Activated naive CD8-positive, alpha-beta T cell treated with anti-CD3 and anti-CD28 coated beads, Interleukin-2, amount 10 ng/mL, durations not matched to agents 7 days and 5 days (primary cell): ENCODE data around the gene TBR1. TPM values are rescaled to one million over a fixed set of nuclear protein-coding genes. Genes with fewer than 3 reads are reported as not detected.

ENCODE experiments used
- ATAC-seq: fragments of 150-1000 bp; cut with Tn5 transposase; one replicate; pipeline ENCODE4 v1.10.0; 2021; ENCODE audit warnings: low read depth, moderate library complexity
- POLR2A ChIA-PET: fragments of 350-600 bp; sonication (Branson Sonifier 250); formaldehyde crosslinking; loops from one replicate; lab custom pipeline; 2021; ENCODE audit warnings: antibody characterized with exemption; lab: Charles Lee
- DNase-seq: peaks from one replicate; pipeline ENCODE4 v3.0.0; 2021
- H3K27ac Mint-ChIP-seq: one replicate; pipeline ENCODE4 v1.8.0; 2022; ENCODE audit warnings: mild to moderate bottlenecking, mixed read lengths
- H3K27me3 Mint-ChIP-seq: one replicate; pipeline ENCODE4 v1.8.0; 2022; ENCODE audit warnings: mild to moderate bottlenecking, moderate library complexity, mixed read lengths
- H3K36me3 Mint-ChIP-seq: one replicate; pipeline ENCODE4 v1.8.0; 2021; ENCODE audit warnings: mild to moderate bottlenecking, mixed read lengths
- H3K4me1 Mint-ChIP-seq: one replicate; pipeline ENCODE4 v1.8.0; 2021; ENCODE audit warnings: mixed read lengths
- H3K4me3 Mint-ChIP-seq: one replicate; pipeline ENCODE4 v1.8.0; 2022; ENCODE audit warnings: mild to moderate bottlenecking, moderate library complexity, mixed read lengths
- H3K9me3 Mint-ChIP-seq: one replicate; pipeline ENCODE4 v1.8.0; 2021; ENCODE audit warnings: mixed read lengths
- total RNA-seq, 2 experiments: library from RNA; stranded (reverse); gene quantifications; one replicate each; pipeline ENCODE4 v1.2.3, GENCODE V29; 2021

The TBR1 gene
- total RNA-seq: not detected

DNA sequence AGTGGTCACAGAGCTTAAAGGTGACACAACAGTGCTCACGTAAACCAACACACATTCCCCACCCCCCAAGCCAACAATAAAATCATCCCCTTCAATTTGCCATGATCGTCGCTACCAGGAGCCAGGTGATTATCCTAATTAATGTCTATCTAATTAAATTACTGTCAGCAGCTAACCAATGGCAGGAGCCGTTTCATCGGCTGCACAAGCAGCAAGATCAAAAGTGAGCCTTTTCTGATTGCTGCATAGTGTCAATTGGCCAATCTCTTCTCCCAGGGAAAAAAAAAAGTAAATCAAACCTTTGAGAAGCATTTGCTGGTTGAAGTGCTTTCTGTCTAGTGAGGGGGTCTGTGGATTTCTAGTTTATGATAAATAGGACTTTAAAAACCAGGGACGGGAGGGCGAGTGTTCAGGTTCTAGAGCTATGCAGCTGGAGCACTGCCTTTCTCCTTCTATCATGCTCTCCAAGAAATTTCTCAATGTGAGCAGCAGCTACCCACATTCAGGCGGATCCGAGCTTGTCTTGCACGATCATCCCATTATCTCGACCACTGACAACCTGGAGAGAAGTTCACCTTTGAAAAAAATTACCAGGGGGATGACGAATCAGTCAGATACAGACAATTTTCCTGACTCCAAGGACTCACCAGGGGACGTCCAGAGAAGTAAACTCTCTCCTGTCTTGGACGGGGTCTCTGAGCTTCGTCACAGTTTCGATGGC is at the start of gene TBR1:
TBR1 (plus strand) TSS at position 311 of the 721 bp plus-strand sequence; CDS start at position 425, 114 bp downstream.
- Mint-ChIP-seq H3K36me3 (peaks cover 15% of the 10 kb centered on the region), H3K27me3 (peaks cover 69% of the 10 kb centered on the region), H3K4me3 (peak within 1 kb of the TSS; percentile 64), H3K9me3 (no peaks in the 10 kb centered on the region), H3K27ac (no peak within 1 kb of the TSS), H3K4me1 (peaks cover 53% of the 10 kb centered on the region)
- ATAC-seq: no peak
- DNase-seq: no peak
- POLR2A ChIA-PET: interaction anchor here (0.8 kb wide), 1 partner anchor 29 kb away, joined by 3 read pairs; no protein-coding TSS in a partner anchor

DNA sequence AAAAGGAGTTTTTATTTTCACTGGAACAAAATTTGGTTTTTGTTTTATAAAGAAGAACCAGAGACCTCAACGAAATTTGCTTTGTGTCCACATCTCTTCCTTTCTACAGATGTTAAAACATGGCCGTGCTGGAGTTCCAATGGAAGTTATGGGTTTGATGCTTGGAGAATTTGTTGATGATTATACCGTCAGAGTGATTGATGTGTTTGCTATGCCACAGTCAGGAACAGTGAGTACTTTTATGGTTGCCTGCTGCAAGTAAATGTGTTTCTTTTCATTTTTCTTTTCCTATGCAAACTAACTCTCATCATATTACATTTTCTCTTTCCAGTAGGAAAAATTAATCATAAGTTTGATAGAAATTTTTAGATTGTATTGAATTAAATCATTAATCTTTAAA is 48.4 kb upstream of the TBR1 start:
- H3K27ac Mint-ChIP-seq: no peak overlapping the region
- ATAC-seq: no peak
- no peak for DNase-seq
- H3K9me3 Mint-ChIP-seq: peaks cover 7% of the 10 kb centered on the region
- no peak overlapping the region for H3K4me3 Mint-ChIP-seq
- peaks cover 39% of the 10 kb centered on the region for H3K36me3 Mint-ChIP-seq
- POLR2A ChIA-PET: no interaction called here
- peaks cover 3% of the 10 kb centered on the region for H3K4me1 Mint-ChIP-seq
- no peaks in the 10 kb centered on the region for H3K27me3 Mint-ChIP-seq

DNA sequence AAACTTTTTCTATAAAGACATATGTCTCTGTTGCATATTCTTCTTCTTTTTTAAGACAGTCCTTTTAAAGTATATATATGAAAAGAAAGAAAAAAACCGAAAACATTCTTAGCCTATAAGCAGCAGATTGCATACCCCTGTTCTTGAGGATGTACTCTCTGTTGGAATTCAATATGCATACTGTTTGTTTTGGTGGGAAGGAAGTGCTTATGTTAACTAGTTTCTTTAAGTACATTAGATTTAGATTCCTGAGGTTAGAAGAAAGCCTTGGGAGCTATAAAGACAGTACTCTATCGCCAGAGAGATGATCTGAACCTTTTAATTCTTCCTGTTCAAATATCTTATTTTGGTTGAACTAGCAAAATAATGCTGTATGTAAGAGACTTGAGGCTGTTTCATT is 46.8 kb upstream of the TBR1 start:
- DNase-seq: no peak
- Mint-ChIP-seq H3K4me3 (no peak overlapping the region), H3K4me1 (peaks cover 3% of the 10 kb centered on the region), H3K36me3 (peaks cover 27% of the 10 kb centered on the region), H3K27ac (no peak overlapping the region), H3K9me3 (no peaks in the 10 kb centered on the region), H3K27me3 (no peaks in the 10 kb centered on the region)
- ATAC-seq: no peak
- POLR2A ChIA-PET: no interaction called here

DNA sequence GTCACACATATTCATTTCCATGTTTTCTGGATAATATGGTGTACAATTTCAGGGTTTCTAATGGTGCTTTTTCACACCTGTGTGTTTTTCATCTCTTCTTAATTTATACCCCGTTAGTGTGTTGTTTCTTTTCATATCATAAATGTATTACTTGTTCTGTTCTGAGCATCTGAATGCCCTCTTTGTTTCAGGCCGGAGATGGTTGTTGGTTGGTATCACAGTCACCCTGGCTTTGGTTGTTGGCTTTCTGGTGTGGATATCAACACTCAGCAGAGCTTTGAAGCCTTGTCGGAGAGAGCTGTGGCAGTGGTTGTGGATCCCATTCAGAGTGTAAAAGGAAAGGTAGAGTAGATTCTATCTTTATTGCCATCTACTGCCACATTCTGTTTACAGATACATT is 45.1 kb upstream of the TBR1 start:
- POLR2A ChIA-PET: no interaction called here
- H3K36me3 Mint-ChIP-seq: peaks cover 28% of the 10 kb centered on the region
- H3K27me3 Mint-ChIP-seq: no peaks in the 10 kb centered on the region
- no peak overlapping the region for H3K27ac Mint-ChIP-seq
- DNase-seq (no peak), ATAC-seq (no peak)
- H3K4me3 Mint-ChIP-seq: no peak overlapping the region
- peaks cover 3% of the 10 kb centered on the region for H3K4me1 Mint-ChIP-seq
- H3K9me3 Mint-ChIP-seq: no peaks in the 10 kb centered on the region

DNA sequence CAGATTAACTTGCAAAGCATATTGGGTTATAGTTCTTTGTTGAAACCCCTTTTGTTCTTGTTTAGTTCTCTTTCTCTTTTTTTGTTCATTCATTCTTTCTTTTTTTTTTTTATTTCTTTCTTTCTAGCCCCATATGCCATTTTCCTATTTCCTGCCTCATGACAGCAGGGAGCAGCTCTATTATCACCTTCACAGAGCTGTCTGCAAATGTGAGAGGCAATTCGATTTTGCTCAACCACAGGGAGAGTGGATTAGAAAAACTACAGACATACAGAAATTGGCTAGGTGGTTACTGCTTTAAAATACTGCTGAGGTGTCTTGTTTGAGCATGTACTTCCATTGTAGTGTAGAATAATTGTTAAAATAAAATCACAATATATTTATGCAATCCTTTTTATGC is 44.2 kb upstream of the TBR1 start:
- ATAC-seq: no peak
- no peak overlapping the region for H3K4me3 Mint-ChIP-seq
- peaks cover 28% of the 10 kb centered on the region for H3K36me3 Mint-ChIP-seq
- no peaks in the 10 kb centered on the region for H3K9me3 Mint-ChIP-seq
- no peaks in the 10 kb centered on the region for H3K27me3 Mint-ChIP-seq
- peaks cover 3% of the 10 kb centered on the region for H3K4me1 Mint-ChIP-seq
- POLR2A ChIA-PET: no interaction called here
- H3K27ac Mint-ChIP-seq: no peak overlapping the region
- DNase-seq: no peak

DNA sequence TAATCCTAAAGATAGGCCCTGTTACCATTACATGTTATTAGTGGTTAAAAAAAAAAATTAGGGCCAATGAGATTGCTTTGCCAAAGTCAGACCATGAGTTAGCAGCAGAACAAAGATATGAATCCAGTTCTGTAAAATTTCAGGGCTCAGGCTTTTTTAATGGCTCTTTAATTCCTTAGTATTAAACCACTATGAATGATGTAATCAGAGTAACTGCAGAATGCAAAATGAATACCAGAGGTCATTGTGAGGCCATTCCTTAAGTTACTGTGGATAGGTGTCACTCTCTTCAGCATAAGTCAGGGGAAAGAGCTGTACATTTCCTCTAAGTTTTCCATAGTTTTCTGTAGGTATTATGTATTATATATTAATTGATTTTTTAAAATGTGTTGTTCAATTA is 42.2 kb upstream of the TBR1 start:
- Mint-ChIP-seq H3K9me3 (no peaks in the 10 kb centered on the region), H3K27ac (no peak overlapping the region), H3K27me3 (no peaks in the 10 kb centered on the region), H3K4me1 (peaks cover 3% of the 10 kb centered on the region), H3K36me3 (peaks cover 22% of the 10 kb centered on the region), H3K4me3 (no peak overlapping the region)
- no peak for ATAC-seq
- DNase-seq: no peak
- POLR2A ChIA-PET: no interaction called here

DNA sequence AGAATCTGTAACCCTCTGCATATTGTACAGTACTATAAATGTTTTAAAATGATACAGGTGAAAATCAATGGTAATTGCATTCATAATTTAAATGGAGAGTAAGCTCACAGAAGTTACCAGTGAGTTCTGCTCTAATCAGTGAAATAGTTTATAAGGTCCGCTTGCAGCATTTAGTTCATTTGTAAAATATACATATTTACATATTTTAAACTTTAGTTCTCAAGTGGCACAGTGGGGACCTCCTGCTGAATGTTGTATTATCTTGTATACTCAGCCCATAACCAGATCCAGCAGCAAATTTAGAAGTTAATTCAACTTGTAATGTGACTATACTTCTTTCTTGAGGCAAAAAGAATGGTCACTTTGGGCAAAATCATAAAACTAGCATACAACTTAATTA is 41.7 kb upstream of the TBR1 start:
- Mint-ChIP-seq H3K4me1 (peaks cover 1% of the 10 kb centered on the region), H3K27ac (no peak overlapping the region), H3K9me3 (no peaks in the 10 kb centered on the region), H3K36me3 (peaks cover 20% of the 10 kb centered on the region), H3K4me3 (no peak overlapping the region), H3K27me3 (no peaks in the 10 kb centered on the region)
- no peak for ATAC-seq
- POLR2A ChIA-PET: no interaction called here
- DNase-seq: no peak

DNA sequence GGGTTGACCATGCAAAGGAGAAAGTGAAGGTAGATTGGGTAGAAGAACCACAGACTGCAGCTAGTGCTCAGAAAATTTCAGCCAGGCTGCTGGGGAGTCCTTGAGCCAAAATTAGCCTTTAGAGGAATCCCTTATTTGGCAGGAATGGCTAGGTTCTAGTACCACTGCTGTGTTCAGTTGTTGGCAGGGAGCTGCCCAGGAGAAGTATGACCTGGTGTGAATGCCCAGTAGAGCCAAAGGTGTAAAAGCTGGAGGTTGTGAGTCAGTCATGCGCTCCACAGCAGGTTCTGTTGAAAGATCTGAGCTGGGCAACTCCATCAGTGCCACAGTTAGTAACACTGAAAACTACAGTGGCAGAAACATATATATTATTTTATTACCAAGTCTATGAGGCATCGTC is 36.4 kb upstream of the TBR1 start:
- POLR2A ChIA-PET: interaction anchor here (0.6 kb wide), 1 partner anchor 49 kb away, joined by 3 read pairs; no protein-coding TSS in a partner anchor
- no peak for ATAC-seq
- peaks cover 7% of the 10 kb centered on the region for H3K4me1 Mint-ChIP-seq

DNA sequence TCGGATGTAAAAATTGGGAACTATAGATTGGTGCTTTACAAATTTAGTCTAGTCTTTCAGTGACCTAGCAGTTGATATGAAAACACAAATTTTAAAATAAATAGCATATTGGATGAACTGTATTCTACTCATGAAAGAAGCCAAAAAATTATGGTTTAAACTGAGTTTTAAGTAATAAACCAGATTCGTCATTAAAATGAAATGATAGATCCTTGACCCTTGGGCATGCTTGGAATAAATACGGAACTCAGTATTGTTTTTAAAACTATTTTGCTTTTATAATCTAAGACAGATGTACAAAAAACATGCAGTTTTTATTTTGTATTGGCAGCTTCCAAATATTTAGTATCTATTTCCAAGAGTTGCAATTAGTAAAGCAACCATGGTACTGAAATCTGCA is 34.6 kb upstream of the TBR1 start:
- POLR2A ChIA-PET: interaction anchor here (1.4 kb wide), 1 partner anchor 73 kb away, joined by 3 read pairs; the partner anchor contains the start of gene PSMD14
- no peaks in the 10 kb centered on the region for H3K27me3 Mint-ChIP-seq

More for the DNA sequence above, 36.4 kb upstream of the TBR1 start:
- DNase-seq: no peak
- peaks cover 6% of the 10 kb centered on the region for H3K36me3 Mint-ChIP-seq
- no peaks in the 10 kb centered on the region for H3K9me3 Mint-ChIP-seq
- no peak overlapping the region for H3K27ac Mint-ChIP-seq
- no peak overlapping the region for H3K4me3 Mint-ChIP-seq
- H3K27me3 Mint-ChIP-seq: no peaks in the 10 kb centered on the region

DNA sequence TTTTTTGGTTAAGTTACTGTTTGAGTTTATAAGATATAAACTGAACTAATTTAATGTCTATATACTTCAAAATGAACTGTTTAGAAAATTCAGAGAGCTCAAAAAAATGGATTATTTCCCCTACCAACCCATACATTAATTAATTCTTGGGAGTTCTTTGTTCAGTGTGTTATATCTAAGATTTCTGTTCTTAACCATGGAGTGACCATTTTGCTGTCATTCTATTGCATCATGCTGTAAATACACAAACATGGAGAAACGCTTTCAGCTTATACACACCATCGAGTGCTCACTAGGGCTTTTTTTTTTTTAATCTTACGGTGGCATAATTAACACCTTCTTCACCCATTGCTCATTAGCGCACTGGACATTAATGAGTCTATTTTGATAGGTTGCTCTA is 33.4 kb upstream of the TBR1 start:
- no peaks in the 10 kb centered on the region for H3K9me3 Mint-ChIP-seq
- H3K27me3 Mint-ChIP-seq: no peaks in the 10 kb centered on the region
- no peak overlapping the region for H3K27ac Mint-ChIP-seq
- H3K36me3 Mint-ChIP-seq: peaks cover 9% of the 10 kb centered on the region
- POLR2A ChIA-PET: no interaction called here
- peaks cover 25% of the 10 kb centered on the region for H3K4me1 Mint-ChIP-seq
- DNase-seq (no peak), ATAC-seq (no peak)
- no peak overlapping the region for H3K4me3 Mint-ChIP-seq

More for the DNA sequence above, 34.6 kb upstream of the TBR1 start:
- Mint-ChIP-seq H3K4me3 (no peak overlapping the region), H3K9me3 (no peaks in the 10 kb centered on the region), H3K4me1 (peaks cover 19% of the 10 kb centered on the region), H3K36me3 (peaks cover 7% of the 10 kb centered on the region), H3K27ac (no peak overlapping the region)
- ATAC-seq: no peak
- DNase-seq: no peak

DNA sequence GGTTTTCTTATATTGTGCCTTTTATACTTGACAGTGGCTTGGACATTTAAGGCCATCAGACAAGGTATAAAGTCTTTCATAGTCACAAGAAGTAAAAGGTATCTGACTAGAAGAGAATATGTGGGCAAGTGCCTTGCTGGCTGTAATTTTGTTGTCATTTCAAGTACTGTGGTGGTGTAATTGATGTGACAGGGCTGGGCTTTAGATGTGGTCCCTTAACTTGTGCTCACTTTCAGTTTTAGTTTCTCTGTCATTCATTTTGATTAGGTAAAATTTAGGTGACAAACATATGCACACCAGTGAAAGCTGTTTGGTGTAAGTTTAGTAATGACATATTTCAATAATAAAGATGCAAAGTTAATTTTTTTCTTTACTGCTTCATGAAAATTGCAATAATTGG is 31.2 kb upstream of the TBR1 start:
- POLR2A ChIA-PET: no interaction called here
- no peak for DNase-seq
- Mint-ChIP-seq H3K4me1 (peaks cover 25% of the 10 kb centered on the region), H3K4me3 (peak overlapping the region; percentile 70), H3K27ac (peak overlapping the region; percentile 80), H3K36me3 (peaks cover 13% of the 10 kb centered on the region), H3K9me3 (no peaks in the 10 kb centered on the region), H3K27me3 (no peaks in the 10 kb centered on the region)
- ATAC-seq: peak; percentile 98

DNA sequence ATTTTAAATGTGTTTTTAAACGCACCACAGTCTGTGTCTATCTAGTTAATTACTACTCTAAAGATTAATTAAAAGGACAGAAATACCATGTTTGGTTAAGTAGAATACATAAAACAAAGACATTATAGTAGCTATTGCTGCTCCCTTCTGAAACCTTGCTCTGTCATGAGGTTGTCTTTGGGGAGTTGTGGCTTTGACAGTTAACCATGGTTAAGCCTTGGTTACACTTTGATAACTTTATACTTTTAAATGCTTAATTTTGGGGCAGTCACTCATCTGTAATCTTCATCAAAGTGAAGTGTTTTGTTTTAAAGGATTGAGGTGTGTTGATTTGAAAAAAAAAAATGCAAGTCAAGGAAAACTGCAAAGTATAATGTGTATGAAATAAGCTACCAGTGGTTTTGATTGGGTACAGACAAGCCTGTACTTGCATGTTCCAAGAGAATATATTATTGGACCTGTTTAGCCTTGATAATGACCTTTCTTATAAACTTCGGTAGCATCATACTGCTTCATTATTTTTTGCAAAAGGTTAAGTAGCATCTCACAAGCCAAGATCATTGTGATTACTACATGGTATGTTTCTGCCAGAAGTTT is 29.8 kb upstream of the TBR1 start:
- peak; percentile 28 for ATAC-seq
- Mint-ChIP-seq H3K27ac (peak overlapping the region; percentile 41), H3K9me3 (no peaks in the 10 kb centered on the region), H3K4me3 (peak overlapping the region; percentile 28), H3K36me3 (peaks cover 16% of the 10 kb centered on the region), H3K4me1 (peaks cover 28% of the 10 kb centered on the region), H3K27me3 (no peaks in the 10 kb centered on the region)
- POLR2A ChIA-PET: interaction anchor here (0.7 kb wide), 1 partner anchor 80 kb away, joined by 4 read pairs; no protein-coding TSS in a partner anchor
- no peak for DNase-seq

DNA sequence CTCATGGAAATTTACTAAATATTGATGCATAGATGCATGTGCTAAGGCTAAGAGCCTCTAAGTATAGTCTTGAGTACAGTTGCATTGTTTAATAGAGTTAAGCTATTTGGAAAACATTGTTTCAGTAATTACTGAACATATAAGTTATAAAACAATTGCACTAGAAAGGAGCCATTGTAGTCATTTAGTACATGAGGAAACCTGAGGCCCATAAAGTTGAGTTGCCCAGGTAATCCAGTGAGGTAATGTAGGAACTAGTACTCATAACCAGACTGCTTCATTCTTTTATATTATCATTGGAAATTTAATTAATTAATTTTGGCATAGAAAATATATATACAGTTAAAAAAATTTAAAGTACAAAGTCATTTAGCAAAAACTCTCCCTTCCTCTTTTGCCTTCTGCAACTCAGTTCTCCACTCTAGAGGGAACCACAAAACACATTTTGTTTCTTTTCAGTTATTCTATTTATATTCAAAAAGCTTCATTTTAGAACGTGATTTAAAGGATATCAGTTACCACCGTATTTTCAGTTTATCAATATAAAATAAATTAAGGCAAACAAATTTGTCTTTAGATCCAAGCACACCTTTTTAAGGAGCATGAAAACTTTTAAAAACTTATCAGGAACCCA is 27.8 kb upstream of the TBR1 start:
- Mint-ChIP-seq H3K27ac (no peak overlapping the region), H3K27me3 (no peaks in the 10 kb centered on the region), H3K4me1 (peaks cover 28% of the 10 kb centered on the region), H3K9me3 (no peaks in the 10 kb centered on the region), H3K36me3 (peaks cover 23% of the 10 kb centered on the region), H3K4me3 (no peak overlapping the region)
- no peak for DNase-seq
- ATAC-seq: no peak
- POLR2A ChIA-PET: no interaction called here
